Spinal cord (tissue), 10 donors: ENCODE data around the gene ZDHHC19. TPM values are rescaled to one million over a fixed set of nuclear protein-coding genes. Genes with fewer than 3 reads are reported as not detected.
"Not testable (repeated sequence)": the region's sequence is repeated elsewhere in the genome, so short reads cannot be mapped to it uniquely, and the experiment has no call there.

Experiments used
- DNase-seq, 6 donors: peaks; one replicate each; pipeline versions ENCODE4 v3.0.0 to v3.0.0-alpha.2; 2013 to 2015; ENCODE audit warnings: low spot score in 6 of 6, low read depth in 4 of 6
- H3K27ac ChIP-seq: one replicate; pipeline ENCODE4 v1.5.1; 2013; ENCODE audit warnings: low read depth, low read length, control low read depth
- H3K27me3 ChIP-seq: one replicate; pipeline ENCODE4 v1.6.1; 2013; ENCODE audit warnings: low read length; ENCODE audit not compliant: control insufficient read depth, insufficient read depth
- H3K36me3 ChIP-seq: one replicate; pipeline ENCODE4 v1.6.1; 2013; ENCODE audit warnings: low read length; ENCODE audit not compliant: control insufficient read depth, insufficient read depth
- H3K4me1 ChIP-seq: one replicate; pipeline ENCODE4 v1.6.1; 2013; ENCODE audit warnings: low read length; ENCODE audit not compliant: control insufficient read depth, insufficient read depth
- H3K4me3 ChIP-seq: one replicate; pipeline ENCODE4 v1.5.1; 2013; ENCODE audit warnings: low read depth, low read length, control low read depth
- H3K9me3 ChIP-seq: one replicate; pipeline ENCODE4 v1.6.1; 2013; ENCODE audit warnings: low read length; ENCODE audit not compliant: control insufficient read depth, insufficient read depth
- WGBS: methylation state at CpG from one replicate; pipeline ENCODE4 v1.1.5; 2013; ENCODE audit warnings: missing lambda C conversion rate; ENCODE audit not compliant: insufficient coverage; 5-methylcytosine and 5-hydroxymethylcytosine counted together
- polyA plus RNA-seq, 2 donors: library from polyadenylated mRNA; unstranded; fragments of 120-200 nt; gene quantifications; one replicate each; pipeline ENCODE4 v1.2.1, GENCODE V29; 2013; ENCODE audit not compliant: insufficient read length in 2 of 2
- total RNA-seq, 2 donors: library from RNA; depleted of rRNA in 1 of 2; stranded (reverse); fragments of 120-200 nt in 1 of 2; fragments of >200 nt in 1 of 2; gene quantifications; one replicate each; pipeline versions ENCODE4 v1.2.3 to v1.2.4, GENCODE V29; 2013 to 2014
- donor health status: healthy.

ZDHHC19 gene
- total and polyA plus RNA-seq, 4 donors, result 0.30 to 2.5 (median 0.97) TPM

GRCh38 chr3:196216681-196217211 is 5.5 kb upstream of the ZDHHC19 start:
- no peak overlapping the region for H3K27ac ChIP-seq
- no peaks in the 10 kb centered on the region for H3K27me3 ChIP-seq
- no peak for DNase-seq
- 51% methylated on average over 22 of the region's 25 CpGs for WGBS
- H3K36me3 ChIP-seq, result peaks cover 2% of the 10 kb centered on the region
- H3K9me3 ChIP-seq, result no peaks in the 10 kb centered on the region
- peaks cover 37% of the 10 kb centered on the region for H3K4me1 ChIP-seq
- no peak overlapping the region for H3K4me3 ChIP-seq

- Histone ChIP-seq H3K9me3 (no peaks in the 10 kb centered on the region), H3K36me3 (peaks cover 2% of the 10 kb centered on the region), H3K4me1 (peaks cover 37% of the 10 kb centered on the region), H3K27me3 (no peaks in the 10 kb centered on the region), H3K4me3 (no peak within 1 kb of the TSS), H3K27ac (no peak within 1 kb of the TSS)
- no peak for DNase-seq
- 55% methylated on average over 15 of the region's 15 CpGs for WGBS
These were observed 4.9 kb upstream of the ZDHHC19 start, which contains the start of gene SLC51A for GRCh38 chr3:196216089-196216564. TSS of gene SLC51A (plus strand) at chr3:196216534. CDS start at chr3:196216713, 179 bp downstream.

GRCh38 chr3:196215493-196216020 is 4.4 kb upstream of the ZDHHC19 start:
- Histone ChIP-seq H3K4me1 (peaks cover 37% of the 10 kb centered on the region), H3K27ac (no peak overlapping the region), H3K36me3 (peaks cover 2% of the 10 kb centered on the region), H3K4me3 (no peak overlapping the region), H3K27me3 (no peaks in the 10 kb centered on the region), H3K9me3 (no peaks in the 10 kb centered on the region)
- peak in 2 of 6 donors; percentile 20 to 47 for DNase-seq
- 68% methylated on average over 8 of the region's 10 CpGs for WGBS

- no peak for DNase-seq
- peaks cover 1% of the 10 kb centered on the region for H3K36me3 ChIP-seq
- H3K4me1 ChIP-seq, result peaks cover 35% of the 10 kb centered on the region
- H3K4me3 ChIP-seq, result no peak overlapping the region
- WGBS, result 78% methylated on average over 13 of the region's 16 CpGs
- no peaks in the 10 kb centered on the region for H3K27me3 ChIP-seq
- no peak overlapping the region for H3K27ac ChIP-seq
- H3K9me3 ChIP-seq, result no peaks in the 10 kb centered on the region
These were observed 3.7 kb upstream of the ZDHHC19 start for GRCh38 chr3:196214783-196215441.

- not testable (repeated sequence) for H3K27me3 ChIP-seq, H3K4me3 ChIP-seq, H3K9me3 ChIP-seq, H3K36me3 ChIP-seq, H3K27ac ChIP-seq, DNase-seq, H3K4me1 ChIP-seq
- WGBS, result 97% methylated on average over 10 of the region's 11 CpGs
These were observed 1.1 kb downstream of the ZDHHC19 start for GRCh38 chr3:196209944-196210672.

GRCh38 chr3:196208942-196209695 is 2.1 kb downstream of the ZDHHC19 start:
- no peak for DNase-seq
- H3K9me3 ChIP-seq, result no peaks in the 10 kb centered on the region
- H3K4me3 ChIP-seq, result no peak overlapping the region
- WGBS, result 91% methylated on average over 23 of the region's 24 CpGs
- peaks cover 6% of the 10 kb centered on the region for H3K4me1 ChIP-seq
- no peaks in the 10 kb centered on the region for H3K36me3 ChIP-seq
- H3K27me3 ChIP-seq, result no peaks in the 10 kb centered on the region
- no peak overlapping the region for H3K27ac ChIP-seq

GRCh38 chr3:196207833-196208607 is 3.2 kb downstream of the ZDHHC19 start:
- 32% methylated on average over 37 of the region's 49 CpGs for WGBS
- Histone ChIP-seq H3K4me1 (peaks cover 6% of the 10 kb centered on the region), H3K27ac (no peak overlapping the region), H3K27me3 (no peaks in the 10 kb centered on the region), H3K9me3 (no peaks in the 10 kb centered on the region), H3K36me3 (no peaks in the 10 kb centered on the region), H3K4me3 (peak overlapping the region; percentile 22)
- peak in 1 of 6 donors; percentile 75 for DNase-seq

GRCh38 chr3:196207159-196207832 is 3.9 kb downstream of the ZDHHC19 start:
- H3K27ac ChIP-seq, result no peak overlapping the region
- WGBS, result 8% methylated on average over 41 of the region's 70 CpGs
- no peaks in the 10 kb centered on the region for H3K9me3 ChIP-seq
- DNase-seq, result peak in 1 of 6 donors; percentile 58
- H3K27me3 ChIP-seq, result no peaks in the 10 kb centered on the region
- H3K4me3 ChIP-seq, result no peak overlapping the region
- no peaks in the 10 kb centered on the region for H3K36me3 ChIP-seq
- H3K4me1 ChIP-seq, result peaks cover 14% of the 10 kb centered on the region
